ENCODE results near the gene ENAH. TPM values are rescaled to one million over a fixed set of nuclear protein-coding genes. Genes with fewer than 3 reads are reported as not detected.

The ENAH gene
- polyA plus RNA-seq, 3 donors = 0.12 TPM; not detected in 2

DNA sequence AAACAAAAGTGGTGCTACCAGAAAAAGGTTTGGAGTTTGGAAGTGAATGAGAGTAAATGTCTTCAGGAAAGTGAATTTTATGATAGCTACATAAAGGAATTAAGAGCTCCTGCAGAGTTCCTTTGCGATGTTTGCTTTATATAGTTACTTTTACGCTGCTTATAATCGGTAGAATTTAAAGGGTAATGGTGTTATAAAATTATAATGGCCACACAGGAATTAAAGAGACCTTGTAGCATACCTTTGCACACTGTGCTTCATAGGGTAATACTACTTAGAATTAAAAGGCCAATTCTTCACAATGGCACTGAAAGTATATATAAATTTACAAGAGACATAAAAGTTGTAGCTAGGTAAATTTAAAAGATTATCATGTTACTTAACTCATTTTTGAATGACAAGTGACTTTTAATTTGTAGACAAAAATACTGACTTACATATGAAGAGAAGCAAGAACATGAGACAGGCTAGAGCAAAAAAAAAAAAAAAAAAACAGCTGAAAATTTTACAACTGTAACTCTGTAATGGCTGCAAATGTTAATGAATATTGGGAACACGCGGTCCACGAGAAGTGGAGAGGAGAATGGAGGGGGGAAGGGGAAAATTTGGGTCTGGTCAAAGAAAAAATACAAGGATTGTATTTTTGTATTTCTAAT, 159.2 kb downstream of the ENAH start:
- Histone ChIP-seq H3K27me3 (ENCODE audit: control insufficient read depth in 2 of 2, insufficient read depth in 2 of 2, low read length in 2 of 2) (no peaks in the 10 kb centered on the region), H3K4me2 (replicated peaks; ENCODE audit: extremely low read depth, low read length, poor library complexity, severe bottlenecking) (no peak overlapping the region), H3K27ac (ENCODE audit: low read depth in 1 of 2, low read length in 2 of 2) (no peak overlapping the region), H3K9me3 (replicated peaks in 1 of 2; ENCODE audit: control insufficient read depth in 1 of 2, insufficient read depth in 1 of 2, low read length in 2 of 2) (no peaks in the 10 kb centered on the region), H2AFZ (ENCODE audit: insufficient read depth, low read depth, low read length, poor library complexity, severe bottlenecking) (no peak overlapping the region), H3K9ac (ENCODE audit: insufficient read depth, low read length, poor library complexity, severe bottlenecking) (no peak overlapping the region), H4K20me1 (ENCODE audit: insufficient read depth, low read length) (no peaks in the 10 kb centered on the region), H3K36me3 (replicated peaks in 1 of 2; ENCODE audit: control insufficient read depth in 1 of 2, insufficient read depth in 2 of 2, low read length in 2 of 2) (no peaks in the 10 kb centered on the region), H3K4me3 (replicated peaks in 1 of 3; ENCODE audit: low read depth in 2 of 3, low read length in 3 of 3) (no peak overlapping the region), H3K79me2 (ENCODE audit: insufficient read depth, low read length) (no peaks in the 10 kb centered on the region), H3K4me1 (ENCODE audit: control insufficient read depth in 1 of 2, insufficient read depth in 2 of 2, low read length in 2 of 2) (no peaks in the 10 kb centered on the region)
- Mint-ChIP-seq H3K36me3 (no peaks in the 10 kb centered on the region), H3K4me1 (no peaks in the 10 kb centered on the region), H3K4me3 (no peak overlapping the region), H3K9me3 (no peaks in the 10 kb centered on the region), H3K27ac (no peak overlapping the region), H3K27me3 (ENCODE audit: low read depth in 3 of 3) (peaks cover 0 to 2% (median 1%) of the 10 kb centered on the region in 3 donors)
- WGBS (ENCODE audit: insufficient coverage) = no CpG with 5 or more reads among the region's 6 CpGs
- intact Hi-C loops (cut with micrococcal nuclease) = no loop called here
- no peak for DNase-seq
- TF ChIP-seq, protein P1, sequence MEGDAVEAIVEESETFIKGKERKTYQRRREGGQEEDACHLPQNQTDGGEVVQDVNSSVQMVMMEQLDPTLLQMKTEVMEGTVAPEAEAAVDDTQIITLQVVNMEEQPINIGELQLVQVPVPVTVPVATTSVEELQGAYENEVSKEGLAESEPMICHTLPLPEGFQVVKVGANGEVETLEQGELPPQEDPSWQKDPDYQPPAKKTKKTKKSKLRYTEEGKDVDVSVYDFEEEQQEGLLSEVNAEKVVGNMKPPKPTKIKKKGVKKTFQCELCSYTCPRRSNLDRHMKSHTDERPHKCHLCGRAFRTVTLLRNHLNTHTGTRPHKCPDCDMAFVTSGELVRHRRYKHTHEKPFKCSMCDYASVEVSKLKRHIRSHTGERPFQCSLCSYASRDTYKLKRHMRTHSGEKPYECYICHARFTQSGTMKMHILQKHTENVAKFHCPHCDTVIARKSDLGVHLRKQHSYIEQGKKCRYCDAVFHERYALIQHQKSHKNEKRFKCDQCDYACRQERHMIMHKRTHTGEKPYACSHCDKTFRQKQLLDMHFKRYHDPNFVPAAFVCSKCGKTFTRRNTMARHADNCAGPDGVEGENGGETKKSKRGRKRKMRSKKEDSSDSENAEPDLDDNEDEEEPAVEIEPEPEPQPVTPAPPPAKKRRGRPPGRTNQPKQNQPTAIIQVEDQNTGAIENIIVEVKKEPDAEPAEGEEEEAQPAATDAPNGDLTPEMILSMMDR (IDR thresholded peaks at IDR 0.05) = no peak

DNA sequence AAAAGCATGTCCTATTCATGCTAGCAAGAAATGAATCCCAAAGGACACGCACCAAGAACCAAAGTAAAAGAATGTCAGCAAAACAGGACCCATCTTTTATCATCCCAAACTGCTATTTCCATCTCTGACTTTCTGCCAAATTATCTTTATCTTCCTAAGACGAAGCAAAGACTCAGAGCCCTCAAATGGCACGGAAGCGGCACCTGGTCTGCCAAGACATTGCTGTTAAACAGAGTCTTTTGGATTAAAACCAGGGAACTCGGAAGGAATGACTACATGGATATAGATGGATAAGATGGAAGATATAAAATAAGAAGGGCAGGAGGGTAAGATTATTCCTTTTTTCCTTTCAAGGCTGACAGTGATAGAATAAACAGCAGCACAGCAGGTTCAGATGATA, 164.2 kb downstream of the ENAH start:
- 98% methylated on average over 5 of the region's 5 CpGs for WGBS (ENCODE audit: insufficient coverage)
- Histone ChIP-seq H3K36me3 (replicated peaks in 1 of 2; ENCODE audit: control insufficient read depth in 1 of 2, insufficient read depth in 2 of 2, low read length in 2 of 2) (no peaks in the 10 kb centered on the region), H3K4me3 (replicated peaks in 1 of 3; ENCODE audit: low read depth in 2 of 3, low read length in 3 of 3) (no peak overlapping the region), H3K9me3 (replicated peaks in 1 of 2; ENCODE audit: control insufficient read depth in 1 of 2, insufficient read depth in 1 of 2, low read length in 2 of 2) (no peaks in the 10 kb centered on the region), H4K20me1 (ENCODE audit: insufficient read depth, low read length) (no peaks in the 10 kb centered on the region), H3K9ac (ENCODE audit: insufficient read depth, low read length, poor library complexity, severe bottlenecking) (no peak overlapping the region), H2AFZ (ENCODE audit: insufficient read depth, low read depth, low read length, poor library complexity, severe bottlenecking) (no peak overlapping the region), H3K4me2 (replicated peaks; ENCODE audit: extremely low read depth, low read length, poor library complexity, severe bottlenecking) (no peak overlapping the region), H3K4me1 (ENCODE audit: control insufficient read depth in 1 of 2, insufficient read depth in 2 of 2, low read length in 2 of 2) (no peaks in the 10 kb centered on the region), H3K27ac (ENCODE audit: low read depth in 1 of 2, low read length in 2 of 2) (no peak overlapping the region), H3K27me3 (ENCODE audit: control insufficient read depth in 2 of 2, insufficient read depth in 2 of 2, low read length in 2 of 2) (no peaks in the 10 kb centered on the region), H3K79me2 (ENCODE audit: insufficient read depth, low read length) (no peaks in the 10 kb centered on the region)
- TF ChIP-seq, protein P1 (IDR thresholded peaks at IDR 0.05) = no peak
- H3K36me3 Mint-ChIP-seq = no peaks in the 10 kb centered on the region
- no peaks in the 10 kb centered on the region for H3K4me1 Mint-ChIP-seq
- peaks cover 0 to 2% (median 0%) of the 10 kb centered on the region in 3 donors for H3K27me3 Mint-ChIP-seq (ENCODE audit: low read depth in 3 of 3)
- H3K9me3 Mint-ChIP-seq = no peaks in the 10 kb centered on the region
- H3K27ac Mint-ChIP-seq = no peak overlapping the region
- intact Hi-C loops (cut with micrococcal nuclease) = no loop called here
- no peak for DNase-seq
- no peak overlapping the region for H3K4me3 Mint-ChIP-seq
